Brain pericyte (primary cell): ENCODE measurements around the gene ZDHHC17.
"Not testable (repeated sequence)": the region's sequence is repeated elsewhere in the genome, so short reads cannot be mapped to it uniquely, and the experiment has no call there.

ENCODE experiments used
- DNase-seq: peaks from one replicate; pipeline ENCODE4 v3.0.0-alpha.2; 2012; ENCODE audit warnings: low read depth, low spot score

Gene ZDHHC17

GRCh38 chr12:76765598-76765997 lies 1.7 kb downstream of the ZDHHC17 start:
- no peak for DNase-seq

GRCh38 chr12:76766161-76766560 lies 2.2 kb downstream of the ZDHHC17 start:
- no peak for DNase-seq

- no peak for DNase-seq
These were observed 4.7 kb downstream of the ZDHHC17 start for GRCh38 chr12:76768576-76768975.

GRCh38 chr12:76777765-76778216 lies 13.9 kb downstream of the ZDHHC17 start:
- DNase-seq, result no peak

GRCh38 chr12:76778364-76778763 lies 14.4 kb downstream of the ZDHHC17 start:
- no peak for DNase-seq

GRCh38 chr12:76779310-76779709 lies 15.4 kb downstream of the ZDHHC17 start:
- not testable (repeated sequence) for DNase-seq

GRCh38 chr12:76781321-76781720 lies 17.4 kb downstream of the ZDHHC17 start:
- no peak for DNase-seq

GRCh38 chr12:76782526-76782925 lies 18.6 kb downstream of the ZDHHC17 start:
- no peak for DNase-seq

GRCh38 chr12:76784600-76785051 lies 20.7 kb downstream of the ZDHHC17 start:
- DNase-seq, result no peak

- no peak for DNase-seq
These were observed 21.5 kb downstream of the ZDHHC17 start for GRCh38 chr12:76785407-76785806.

GRCh38 chr12:76786986-76787385 lies 23.1 kb downstream of the ZDHHC17 start:
- DNase-seq, result no peak

- DNase-seq, result no peak
These were observed 23.8 kb downstream of the ZDHHC17 start for GRCh38 chr12:76787689-76788088.

GRCh38 chr12:76789335-76790050 lies 25.6 kb downstream of the ZDHHC17 start:
- no peak for DNase-seq

GRCh38 chr12:76790564-76791552 lies 26.9 kb downstream of the ZDHHC17 start:
- DNase-seq, result no peak

GRCh38 chr12:76792828-76793227 lies 28.9 kb downstream of the ZDHHC17 start:
- no peak for DNase-seq

GRCh38 chr12:76798864-76799263 lies 34.9 kb downstream of the ZDHHC17 start:
- no peak for DNase-seq

GRCh38 chr12:76799362-76799761 lies 35.4 kb downstream of the ZDHHC17 start:
- no peak for DNase-seq

GRCh38 chr12:76802060-76802459 lies 38.1 kb downstream of the ZDHHC17 start:
- DNase-seq, result no peak

- no peak for DNase-seq
These were observed 40.6 kb downstream of the ZDHHC17 start for GRCh38 chr12:76804435-76804976.

- DNase-seq, result no peak
These were observed 46.9 kb downstream of the ZDHHC17 start for GRCh38 chr12:76810671-76811419.

- DNase-seq, result no peak
These were observed 48.1 kb downstream of the ZDHHC17 start for GRCh38 chr12:76811976-76812375.
